ENCODE measurements around the gene ZNF200.

DNA sequence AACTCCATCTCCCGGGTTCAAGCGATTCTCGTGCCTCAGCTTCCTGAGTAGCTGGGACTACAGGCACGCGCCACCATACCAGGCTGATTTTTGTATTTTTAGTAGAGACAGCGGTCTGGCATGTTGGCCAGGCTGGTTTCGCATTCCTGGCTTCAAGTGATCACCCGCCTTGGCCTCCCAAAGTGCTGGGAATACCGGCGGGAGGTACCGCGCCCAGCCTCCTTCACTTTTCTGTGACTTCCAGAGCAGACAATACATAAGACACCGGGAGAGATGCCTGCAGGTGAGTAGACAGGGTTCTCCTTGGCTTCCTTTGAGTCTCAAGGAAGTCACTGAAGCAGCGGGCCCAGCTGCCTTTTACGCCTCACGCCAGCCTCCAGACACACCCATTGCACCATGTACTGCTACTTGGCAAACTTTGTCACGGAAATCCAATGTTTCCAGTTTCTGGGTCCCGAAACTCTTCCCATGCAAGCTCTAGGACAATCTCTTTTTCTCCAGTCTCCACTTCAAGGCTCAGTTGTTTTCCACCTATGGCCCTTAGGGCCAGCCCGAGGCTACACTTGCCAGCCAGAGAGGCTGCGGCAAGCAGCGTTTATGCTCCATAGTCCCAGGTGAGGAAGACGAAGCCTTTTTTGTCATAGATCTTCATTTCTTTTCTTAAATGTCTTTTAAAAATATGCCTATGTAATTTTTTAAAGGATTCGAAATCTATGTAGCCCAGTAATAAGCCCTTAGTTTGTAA, 47.8 kb downstream of the ZNF200 start:
- TF ChIP-seq, protein P1, sequence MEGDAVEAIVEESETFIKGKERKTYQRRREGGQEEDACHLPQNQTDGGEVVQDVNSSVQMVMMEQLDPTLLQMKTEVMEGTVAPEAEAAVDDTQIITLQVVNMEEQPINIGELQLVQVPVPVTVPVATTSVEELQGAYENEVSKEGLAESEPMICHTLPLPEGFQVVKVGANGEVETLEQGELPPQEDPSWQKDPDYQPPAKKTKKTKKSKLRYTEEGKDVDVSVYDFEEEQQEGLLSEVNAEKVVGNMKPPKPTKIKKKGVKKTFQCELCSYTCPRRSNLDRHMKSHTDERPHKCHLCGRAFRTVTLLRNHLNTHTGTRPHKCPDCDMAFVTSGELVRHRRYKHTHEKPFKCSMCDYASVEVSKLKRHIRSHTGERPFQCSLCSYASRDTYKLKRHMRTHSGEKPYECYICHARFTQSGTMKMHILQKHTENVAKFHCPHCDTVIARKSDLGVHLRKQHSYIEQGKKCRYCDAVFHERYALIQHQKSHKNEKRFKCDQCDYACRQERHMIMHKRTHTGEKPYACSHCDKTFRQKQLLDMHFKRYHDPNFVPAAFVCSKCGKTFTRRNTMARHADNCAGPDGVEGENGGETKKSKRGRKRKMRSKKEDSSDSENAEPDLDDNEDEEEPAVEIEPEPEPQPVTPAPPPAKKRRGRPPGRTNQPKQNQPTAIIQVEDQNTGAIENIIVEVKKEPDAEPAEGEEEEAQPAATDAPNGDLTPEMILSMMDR (optimal IDR thresholded peaks at IDR 0.05 in 1 of 3, IDR thresholded peaks at IDR 0.05 in 1 of 3, conservative IDR thresholded peaks at IDR 0.05 in 1 of 3; ENCODE audit: extremely low read depth in 1 of 3, insufficient read depth in 2 of 3, low read length in 3 of 3): no peak
- TF ChIP-seq EZH2 (IDR thresholded peaks at IDR 0.05; ENCODE audit: low read length): no peak
